GM19463 (cell line): ENCODE results near the gene PJA1.

ENCODE experiments used
- ATAC-seq: cut with Tn5 transposase; IDR thresholded peaks from one replicate; pipeline ENCODE4 v1.9.1; 2021; ENCODE audit warnings: mild to moderate bottlenecking, moderate library complexity; ENCODE audit not compliant: unreplicated experiment

The PJA1 gene

GRCh38 chrX:69143530-69143929 is 21.7 kb downstream of the PJA1 start:
- ATAC-seq: no peak

GRCh38 chrX:69142788-69143469 is 22.3 kb downstream of the PJA1 start:
- no peak for ATAC-seq

- no peak for ATAC-seq
Observed at GRCh38 chrX:69140837-69141236, 24.4 kb downstream of the PJA1 start.

GRCh38 chrX:69139516-69139915 is 25.7 kb downstream of the PJA1 start:
- ATAC-seq: no peak

GRCh38 chrX:69138512-69138911 is 26.7 kb downstream of the PJA1 start:
- no peak for ATAC-seq

GRCh38 chrX:69138118-69138390 is 27.2 kb downstream of the PJA1 start:
- ATAC-seq: no peak

GRCh38 chrX:69137371-69138117 is 27.7 kb downstream of the PJA1 start:
- ATAC-seq: no peak

- ATAC-seq: no peak
Observed at GRCh38 chrX:69136546-69137331, 28.5 kb downstream of the PJA1 start.

GRCh38 chrX:69133921-69134542 is 31.2 kb downstream of the PJA1 start:
- ATAC-seq: no peak

GRCh38 chrX:69131886-69132285 is 33.4 kb downstream of the PJA1 start:
- no peak for ATAC-seq

GRCh38 chrX:69130439-69130838 is 34.8 kb downstream of the PJA1 start:
- ATAC-seq: no peak

- ATAC-seq: no peak
Observed at GRCh38 chrX:69128588-69128987, 36.7 kb downstream of the PJA1 start.

- ATAC-seq: no peak
Observed at GRCh38 chrX:69127466-69127865, 37.8 kb downstream of the PJA1 start.

GRCh38 chrX:69126642-69127041 is 38.6 kb downstream of the PJA1 start:
- no peak for ATAC-seq

GRCh38 chrX:69125094-69125493 is 40.2 kb downstream of the PJA1 start:
- no peak for ATAC-seq

- no peak for ATAC-seq
Observed at GRCh38 chrX:69124108-69124507, 41.1 kb downstream of the PJA1 start.

GRCh38 chrX:69123481-69123880 is 41.8 kb downstream of the PJA1 start:
- ATAC-seq: no peak

- no peak for ATAC-seq
Observed at GRCh38 chrX:69121321-69122000, 43.8 kb downstream of the PJA1 start.

GRCh38 chrX:69120476-69120875 is 44.8 kb downstream of the PJA1 start:
- no peak for ATAC-seq

- ATAC-seq: no peak
Observed at GRCh38 chrX:69119122-69119521, 46.1 kb downstream of the PJA1 start.
